ENCODE measurements around the gene MRPL37. TPM values are rescaled to one million over a fixed set of nuclear protein-coding genes. Genes with fewer than 3 reads are reported as not detected.
"Not testable (repeated sequence)": the region's sequence is repeated elsewhere in the genome, so short reads cannot be mapped to it uniquely, and the experiment has no call there.

MRPL37 gene
- total RNA-seq, 1 donor from 2014 or later: 81.2 TPM

GRCh38 chr1:54171016-54171415 is 29.0 kb upstream of the MRPL37 start:
- intact Hi-C loops (cut with micrococcal nuclease): no loop called here
- DNase-seq (no peak), ATAC-seq (no peak)

GRCh38 chr1:54171606-54172005 is 28.4 kb upstream of the MRPL37 start:
- DNase-seq (no peak), ATAC-seq (no peak)
- intact Hi-C loops (cut with micrococcal nuclease): no loop called here

GRCh38 chr1:54172614-54173599 is 27.1 kb upstream of the MRPL37 start:
- ATAC-seq (no peak), DNase-seq (no peak)
- intact Hi-C loops (cut with micrococcal nuclease): no loop called here

- DNase-seq (no peak), ATAC-seq (no peak)
- intact Hi-C loops (cut with micrococcal nuclease): no loop called here
Measured at GRCh38 chr1:54173681-54174080, 26.3 kb upstream of the MRPL37 start.

- intact Hi-C loops (cut with micrococcal nuclease): no loop called here
- ATAC-seq (no peak), DNase-seq (no peak)
Measured at GRCh38 chr1:54174106-54174505, 25.9 kb upstream of the MRPL37 start.

- intact Hi-C loops (cut with micrococcal nuclease): no loop called here
- DNase-seq (no peak), ATAC-seq (no peak)
Measured at GRCh38 chr1:54176621-54177327, 23.2 kb upstream of the MRPL37 start.

- DNase-seq (no peak), ATAC-seq (no peak)
- intact Hi-C loops (cut with micrococcal nuclease): no loop called here
Measured at GRCh38 chr1:54177726-54178125, 22.2 kb upstream of the MRPL37 start.

GRCh38 chr1:54178296-54179070 is 21.5 kb upstream of the MRPL37 start:
- intact Hi-C loops (cut with micrococcal nuclease): no loop called here

GRCh38 chr1:54180701-54181360 is 19.1 kb upstream of the MRPL37 start:
- DNase-seq: no peak
- no peak for ATAC-seq
- intact Hi-C loops (cut with micrococcal nuclease): no loop called here

More at GRCh38 chr1:54178296-54179070, 21.5 kb upstream of the MRPL37 start:
- ATAC-seq (no peak), DNase-seq (no peak)

- DNase-seq (no peak), ATAC-seq (no peak)
- intact Hi-C loops (cut with micrococcal nuclease): no loop called here
Measured at GRCh38 chr1:54186056-54186455, 13.9 kb upstream of the MRPL37 start.

GRCh38 chr1:54188291-54188690 is 11.7 kb upstream of the MRPL37 start:
- intact Hi-C loops (cut with micrococcal nuclease): no loop called here
- no peak for DNase-seq
- no peak for ATAC-seq

- ATAC-seq: no peak
- intact Hi-C loops (cut with micrococcal nuclease): no loop called here
- no peak for DNase-seq
Measured at GRCh38 chr1:54190526-54190925, 9.4 kb upstream of the MRPL37 start.

GRCh38 chr1:54191525-54191924 is 8.4 kb upstream of the MRPL37 start:
- DNase-seq (no peak), ATAC-seq (no peak)
- intact Hi-C loops (cut with micrococcal nuclease): no loop called here

- DNase-seq: no peak
- ATAC-seq: no peak
- intact Hi-C loops (cut with micrococcal nuclease): no loop called here
Measured at GRCh38 chr1:54193453-54193852, 6.5 kb upstream of the MRPL37 start.

- intact Hi-C loops (cut with micrococcal nuclease): no loop called here
- ATAC-seq (no peak), DNase-seq (no peak)
Measured at GRCh38 chr1:54199151-54199764, 709 bp upstream of the MRPL37 start.

- intact Hi-C loops (cut with micrococcal nuclease): no loop called here
- ATAC-seq (no peak), DNase-seq (no peak)
Measured at GRCh38 chr1:54200519-54200997, 591 bp downstream of the MRPL37 start.

- ATAC-seq (no peak), DNase-seq (no peak)
- intact Hi-C loops (cut with micrococcal nuclease): no loop called here
Measured at GRCh38 chr1:54204199-54204598, 4.2 kb downstream of the MRPL37 start.

GRCh38 chr1:54207287-54207686 is 7.3 kb downstream of the MRPL37 start:
- DNase-seq: no peak
- intact Hi-C loops (cut with micrococcal nuclease): no loop called here
- ATAC-seq: no peak

GRCh38 chr1:54207896-54208295 is 7.9 kb downstream of the MRPL37 start:
- ATAC-seq; DNase-seq; intact Hi-C loops (cut with micrococcal nuclease): not testable (repeated sequence)

Measured in left ventricle myocardium superior (tissue), 1 donor.